Transverse colon (tissue), 4 donors: ENCODE results near the gene FAM118B. TPM values are rescaled to one million over a fixed set of nuclear protein-coding genes. Genes with fewer than 3 reads are reported as not detected.

Source experiments
- DNase-seq: peaks from one replicate; pipeline ENCODE4 v3.0.0-alpha.2; 2019
- H3K27ac ChIP-seq, 4 donors: fragments of 200-600 bp; sonication (generic); 2 replicates each; pipeline ENCODE4 v1.5.1; 2016 to 2018; ENCODE audit warnings: inconsistent platforms in 4 of 4
- H3K27me3 ChIP-seq: fragments of 200-600 bp; sonication (generic); 2 replicates; pipeline ENCODE4 v1.5.1; 2017; ENCODE audit warnings: inconsistent platforms
- H3K36me3 ChIP-seq, 4 donors: fragments of 200-600 bp; sonication (generic); 2 replicates each; pipeline ENCODE4 v1.5.1; 2017 to 2019; ENCODE audit warnings: inconsistent platforms in 4 of 4
- H3K4me1 ChIP-seq, 4 donors: fragments of 200-600 bp; sonication (generic); 2 replicates each; pipeline ENCODE4 v1.5.1; 2017 to 2020; ENCODE audit warnings: inconsistent platforms in 4 of 4
- H3K4me3 ChIP-seq, 4 donors: fragments of 200-600 bp; sonication (generic); 1 replicate in 1 of 4; 2 replicates in 3 of 4; pipeline versions ENCODE4 v1.5.1 to v1.6.1; 2017 to 2019; ENCODE audit warnings: inconsistent platforms in 4 of 4
- H3K9me3 ChIP-seq, 2 donors: fragments of 200-600 bp; sonication (generic); 2 replicates each; pipeline ENCODE4 v1.5.1; 2017 to 2019; ENCODE audit warnings: inconsistent platforms in 2 of 2
- CTCF ChIP-seq, 5 experiments: fragments of 200-600 bp in 3 of 5; fragments of 450-650 bp in 2 of 5; sonication (generic) in 3 of 5; IDR thresholded peaks; 1 replicate in 2 of 5; 2 replicates in 3 of 5; pipeline ENCODE4 v1.5.1; 2016 to 2017; ENCODE audit warnings: antibody characterized with exemption in 5 of 5, inconsistent platforms in 3 of 5, mild to moderate bottlenecking in 2 of 5, moderate library complexity in 1 of 5
- EP300 ChIP-seq: sonication (generic); formaldehyde crosslinking; IDR thresholded peaks from one replicate; pipeline ENCODE4 v1.6.1; 2017; ENCODE audit warnings: antibody characterized with exemption, low read depth
- POLR2A ChIP-seq: fragments of 450-650 bp; IDR thresholded peaks from one replicate; pipeline ENCODE4 v1.6.1; 2016; ENCODE audit warnings: antibody characterized with exemption, mild to moderate bottlenecking, moderate library complexity
- POLR2AphosphoS5 ChIP-seq, 3 donors: sonication (generic); formaldehyde crosslinking; IDR thresholded peaks; one replicate each; pipeline ENCODE4 v1.6.1; 2016; ENCODE audit warnings: antibody characterized with exemption in 3 of 3
- WGBS, 2 donors: methylation state at CpG; one replicate each; pipeline ENCODE4 v1.1.5; 2018; ENCODE audit warnings: low coverage in 1 of 2; 5-methylcytosine and 5-hydroxymethylcytosine counted together
- in situ Hi-C, 4 donors: fragments of 200-750 bp; cut with MboI; loops; one replicate each; pipeline versions ENCODE4 v1.15.0 to v1.15.1; 2017; ENCODE audit warnings: low sequenced_read_pairs in 3 of 4, low pct_ligation_motif_present in 1 of 4, low pct_unique_long_range_greater_than_20kb in 1 of 4
- intact Hi-C: fragments of 100-400 bp; cut with DNase I; formaldehyde crosslinking; loops from one replicate; pipeline ENCODE4 v1.15.1; 2023; ENCODE audit warnings: low total_unique reads
- small RNA-seq, 4 donors: library from RNA; depleted of rRNA; stranded (forward); fragments of <200 nt; gene quantifications; one replicate each; pipeline ENCODE3, GENCODE V24; 2016
- total RNA-seq, 4 donors: library from RNA; depleted of rRNA; stranded (reverse); fragments of >200 nt; gene quantifications; one replicate each; pipeline ENCODE4 v1.1.0, GENCODE V29; 2016

Gene FAM118B
- total RNA-seq, 4 donors from 2014 or later: 13.7 to 54.5 (median 47.3) TPM

- WGBS, 2 donors: 70 to 82% methylated on average over 6 to 12 of the region's 12 CpGs
- in situ Hi-C loops: loop anchor here in 3 of 4 donors (10.0 to 25.0 kb wide), 4 partner anchors 102 to 177 kb away; no protein-coding TSS in a partner anchor
These were observed 98.8 kb downstream of the FAM118B start for GRCh38 chr11:126310200-126310991.

GRCh38 chr11:126310992-126311310, 99.4 kb downstream of the FAM118B start:
- Histone ChIP-seq H3K4me1 (peaks cover 0 to 24% (median 9%) of the 10 kb centered on the region in 4 donors), H3K36me3 (no peaks in the 10 kb centered on the region), H3K4me3 (no peak overlapping the region), H3K27ac (peak overlapping the region in 1 of 4 donors; percentile 5), H3K9me3 (no peaks in the 10 kb centered on the region), H3K27me3 (no peaks in the 10 kb centered on the region)
- WGBS, 2 donors: 75% methylated on average over 6 of the region's 6 CpGs; no CpG with 5 or more reads in 1 of the 2 donors
- intact Hi-C loops (loop anchor here (2.0 to 10.0 kb wide), 3 partner anchors 46 to 171 kb away; no protein-coding TSS in a partner anchor), in situ Hi-C loops (loop anchor here in 3 of 4 donors (10.0 to 25.0 kb wide), 4 partner anchors 101 to 176 kb away; no protein-coding TSS in a partner anchor)
- TF ChIP-seq POLR2A (no peak), POLR2AphosphoS5 (IDR thresholded peaks at IDR 0.05) (no peak), EP300 (no peak), CTCF (IDR thresholded peaks at IDR 0.05) (no peak)
- no peak for DNase-seq

More at GRCh38 chr11:126310200-126310991, 98.8 kb downstream of the FAM118B start:
- H3K27me3 ChIP-seq: no peaks in the 10 kb centered on the region
- H3K4me1 ChIP-seq: peaks cover 0 to 28% (median 9%) of the 10 kb centered on the region in 4 donors
- H3K27ac ChIP-seq: no peak overlapping the region
- peak; percentile 79 for DNase-seq
- intact Hi-C loops: loop anchor here (2.0 to 10.0 kb wide), 3 partner anchors 46 to 172 kb away; no protein-coding TSS in a partner anchor
- no peak overlapping the region for H3K4me3 ChIP-seq
- H3K9me3 ChIP-seq: no peaks in the 10 kb centered on the region
- peak; percentile 76 to 90 (median 84) for TF ChIP-seq CTCF (IDR thresholded peaks at IDR 0.05)
- no peak for TF ChIP-seq EP300
- H3K36me3 ChIP-seq: no peaks in the 10 kb centered on the region

GRCh38 chr11:126311401-126312291, 100.1 kb downstream of the FAM118B start:
- Histone ChIP-seq H3K36me3 (no peaks in the 10 kb centered on the region), H3K9me3 (no peaks in the 10 kb centered on the region), H3K4me1 (peaks cover 0 to 24% (median 9%) of the 10 kb centered on the region in 4 donors), H3K4me3 (no peak overlapping the region), H3K27me3 (no peaks in the 10 kb centered on the region), H3K27ac (peak overlapping the region in 2 of 4 donors; percentile 5 to 9)
- intact Hi-C loops (loop anchor here (2.0 to 10.0 kb wide), 3 partner anchors 45 to 171 kb away; no protein-coding TSS in a partner anchor), in situ Hi-C loops (loop anchor here in 3 of 4 donors (10.0 to 25.0 kb wide), 4 partner anchors 101 to 176 kb away; no protein-coding TSS in a partner anchor)
- 77 to 85% methylated on average over 9 to 14 of the region's 14 CpGs for WGBS, 2 donors
- TF ChIP-seq CTCF (IDR thresholded peaks at IDR 0.05): no peak
- TF ChIP-seq EP300: no peak
- no peak for TF ChIP-seq POLR2A
- no peak for TF ChIP-seq POLR2AphosphoS5 (IDR thresholded peaks at IDR 0.05)
- peak; percentile 22 for DNase-seq

Small RNAs within 50 kb of the gene (small RNA-seq; reads per million reads assigned to genes)
- gene AP001893.2 (0 reads per million in 4 donors), gene RN7SL351P (0 reads per million in 4 donors), gene RNU4-86P (0 reads per million in 4 donors)

Other genes starting within 250 kb of the FAM118B start
- gene CDON, start 148.9 kb upstream of the FAM118B start, total RNA-seq: 10 to 100 TPM in 2 of 4 donors, 1 to 10 TPM in 2; 7.6 to 31.0 (median 9.9) TPM
- 10 to 100 TPM; 11.1 to 20.3 (median 12.6) TPM for gene RPUSD4, start 132 bp upstream of the FAM118B start, total RNA-seq
- 10 to 100 TPM; 18.9 to 66.5 (median 63.5) TPM for gene SRPRA, start 57.1 kb downstream of the FAM118B start, total RNA-seq
- 10 to 100 TPM; 17.2 to 51.5 (median 24.7) TPM for gene FOXRED1, start 57.4 kb downstream of the FAM118B start, total RNA-seq
- 10 to 100 TPM in 3 of 4 donors, 1 to 10 TPM in 1; 5.8 to 38.9 (median 20.3) TPM for gene TIRAP, start 71.3 kb downstream of the FAM118B start, total RNA-seq
- gene DCPS, start 92.3 kb downstream of the FAM118B start, total RNA-seq: 10 to 100 TPM in 3 of 4 donors, under 1 TPM in 1; 0.40 to 13.7 (median 11.3) TPM
- gene ST3GAL4, start 143.9 kb downstream of the FAM118B start, total RNA-seq: 100 to 1,000 TPM in 3 of 4 donors, 10 to 100 TPM in 1; 26.1 to 206 (median 166) TPM